Pancreas (tissue), 10 donors: ENCODE measurements around the gene ZNF423. TPM values are rescaled to one million over a fixed set of nuclear protein-coding genes. Genes with fewer than 3 reads are reported as not detected.

Source experiments
- ATAC-seq, 4 donors: fragments of 200-7000 bp; cut with Tn5 transposase; one replicate each; pipeline versions ENCODE4 v1.8.0 to v1.9.1; 2020; ENCODE audit warnings: mild to moderate bottlenecking in 4 of 4, moderate library complexity in 4 of 4
- DNase-seq, 6 donors: peaks; one replicate each; pipeline ENCODE4 v3.0.0-alpha.2; 2020
- FAIRE-seq: peaks from 2 replicates; lab custom pipeline; 2012; peaks lifted over from hg19 to GRCh38; lab: Jason Lieb, UNC
- H3K27ac ChIP-seq, 4 donors: fragments of 200-600 bp; sonication (generic); 1 replicate in 3 of 4; 2 replicates in 1 of 4; pipeline versions ENCODE4 v1.5.0 to v1.8.0; 2020
- H3K27me3 ChIP-seq, 4 donors: fragments of 200-600 bp; one replicate each; pipeline ENCODE4 v1.8.0; 2021
- H3K36me3 ChIP-seq, 3 donors: fragments of 200-600 bp; sonication (generic) in 1 of 3; one replicate each; pipeline versions ENCODE4 v1.5.0 to v1.8.0; 2020 to 2021
- H3K4me1 ChIP-seq, 3 donors: fragments of 200-600 bp; one replicate each; pipeline ENCODE4 v1.8.0; 2021
- H3K4me3 ChIP-seq, 4 donors: fragments of 200-600 bp; sonication (generic) in 2 of 4; one replicate each; pipeline versions ENCODE4 v1.5.0 to v1.8.0; 2020 to 2021
- H3K9me3 ChIP-seq, 4 donors: fragments of 200-600 bp; one replicate each; pipeline ENCODE4 v1.8.0; 2021
- CTCF ChIP-seq, 4 donors: fragments of 200-600 bp; sonication (generic) in 3 of 4; IDR thresholded peaks; one replicate each; pipeline versions ENCODE4 v1.5.0 to v1.8.0; 2021; ENCODE audit warnings: antibody characterized with exemption in 4 of 4
- WGBS, 2 donors: extraction: QIAGEN DNeasy Blood & Tissue Kit; methylation state at CpG; one replicate each; pipeline ENCODE4 v1.1.7; 2013; 5-methylcytosine and 5-hydroxymethylcytosine counted together
- intact Hi-C, 3 donors: fragments of 100-400 bp; cut with DNase I; formaldehyde crosslinking; loops; one replicate each; pipeline versions ENCODE4 v1.11.1 to v1.14.2; 2022
- polyA plus RNA-seq, 2 donors: library from polyadenylated mRNA; stranded (reverse); fragments of 200-250 nt; gene quantifications; one replicate each; pipeline ENCODE4 v1.2.3, GENCODE V29; 2013
- total RNA-seq, 6 donors: library from RNA; stranded (reverse); fragmentation: NEBNext Ultra II Directional in 4 of 6; extraction: Animal tissue kit (Norgen Biotek cat#: 25700) in 4 of 6; gene quantifications; one replicate each; pipeline versions ENCODE4 v1.2.1 to v1.2.4, GENCODE V29; 2021 to 2023
- donor health status: healthy with polysubstance abuse.
- donor health status: DM: no; HTN: no; CAD: no; lungs with moderate emphysema.
- donor health status: DM: no; HTN: no; CAD: no.
- donor health status: control.
- donor health status: control.
- donor health status: Bipolar disorder and iron deficiency.
- donor health status: DM: yes; HTN: yes; CAD: no.
- donor health status: DM: no; HTN: no; CAD: no.
- donor health status: DM: no; HTN: no; CAD: no.
- donor health status: DM: yes; HTN: yes; CAD: no.

Gene ZNF423
- total and polyA plus RNA-seq, 8 donors = 0.61 to 5.1 (median 3.0) TPM

- DNase-seq = no peak
- 70 to 73% methylated on average over 3 of the region's 3 CpGs for WGBS, 2 donors
- intact Hi-C loops = no loop called here
- H3K36me3 ChIP-seq = no peaks in the 10 kb centered on the region
- TF ChIP-seq CTCF (IDR thresholded peaks at IDR 0.05) = no peak
- FAIRE-seq = no peak
- no peak overlapping the region for H3K4me3 ChIP-seq
- ATAC-seq = no peak
- H3K27ac ChIP-seq = no peak overlapping the region
- no peaks in the 10 kb centered on the region for H3K9me3 ChIP-seq
- no peaks in the 10 kb centered on the region for H3K27me3 ChIP-seq
- peaks cover 0 to 4% (median 0%) of the 10 kb centered on the region in 3 donors for H3K4me1 ChIP-seq
Observed at GRCh38 chr16:49562228-49562627, 293.7 kb downstream of the ZNF423 start.

GRCh38 chr16:49560004-49560830 lies 295.7 kb downstream of the ZNF423 start:
- FAIRE-seq (no peak), DNase-seq (no peak), ATAC-seq (peak in 3 of 4 donors; percentile 24 to 28 (median 26))
- WGBS, 2 donors = 85 to 88% methylated on average over 25 of the region's 25 CpGs
- no peaks in the 10 kb centered on the region for H3K9me3 ChIP-seq
- H3K4me3 ChIP-seq = no peak overlapping the region
- no peak overlapping the region for H3K27ac ChIP-seq
- no peaks in the 10 kb centered on the region for H3K27me3 ChIP-seq
- H3K4me1 ChIP-seq = peaks cover 0 to 4% (median 0%) of the 10 kb centered on the region in 3 donors
- intact Hi-C loops = no loop called here
- no peak for TF ChIP-seq CTCF (IDR thresholded peaks at IDR 0.05)
- no peaks in the 10 kb centered on the region for H3K36me3 ChIP-seq

GRCh38 chr16:49559242-49559641 lies 296.7 kb downstream of the ZNF423 start:
- WGBS, 2 donors = 76 to 98% methylated on average over 4 of the region's 4 CpGs
- peaks cover 0 to under 1% (median 0%) of the 10 kb centered on the region in 3 donors for H3K4me1 ChIP-seq
- H3K9me3 ChIP-seq = no peaks in the 10 kb centered on the region
- DNase-seq = no peak
- no peak for ATAC-seq
- no peaks in the 10 kb centered on the region for H3K36me3 ChIP-seq
- H3K27ac ChIP-seq = no peak overlapping the region
- intact Hi-C loops = no loop called here
- FAIRE-seq = no peak
- H3K4me3 ChIP-seq = no peak overlapping the region
- TF ChIP-seq CTCF (IDR thresholded peaks at IDR 0.05) = no peak
- H3K27me3 ChIP-seq = no peaks in the 10 kb centered on the region

- intact Hi-C loops = no loop called here
- no peak for FAIRE-seq
- H3K27me3 ChIP-seq = no peaks in the 10 kb centered on the region
- no peaks in the 10 kb centered on the region for H3K9me3 ChIP-seq
- DNase-seq = no peak
- no peaks in the 10 kb centered on the region for H3K4me1 ChIP-seq
- no peaks in the 10 kb centered on the region for H3K36me3 ChIP-seq
- no peak for TF ChIP-seq CTCF (IDR thresholded peaks at IDR 0.05)
- WGBS, 2 donors = 79 to 84% methylated on average over 2 of the region's 2 CpGs
- H3K4me3 ChIP-seq = no peak overlapping the region
- no peak overlapping the region for H3K27ac ChIP-seq
- no peak for ATAC-seq
Observed at GRCh38 chr16:49558451-49558850, 297.5 kb downstream of the ZNF423 start.
